Nephron (organoid): ENCODE measurements around the gene LY6G5C.
A peak's percentile ranks its signal among the peaks of the same experiment; 100 is the strongest.

Experiments used
- H3K27ac Mint-ChIP-seq, 3 experiments: 2 replicates each; pipeline ENCODE4 v1.8.0; 2020; ENCODE audit warnings: mixed read lengths in 3 of 3, mild to moderate bottlenecking in 2 of 3, moderate library complexity in 1 of 3
- H3K27me3 Mint-ChIP-seq: 2 replicates; pipeline ENCODE4 v1.8.0; 2021; ENCODE audit warnings: low read depth, mild to moderate bottlenecking, moderate library complexity, mixed read lengths
- H3K36me3 Mint-ChIP-seq: 2 replicates; pipeline ENCODE4 v1.8.0; 2020; ENCODE audit warnings: low read depth, mixed read lengths
- H3K4me1 Mint-ChIP-seq: 2 replicates; pipeline ENCODE4 v1.8.0; 2020; ENCODE audit warnings: mixed read lengths
- H3K4me3 Mint-ChIP-seq, 3 experiments: 2 replicates each; pipeline ENCODE4 v1.8.0; 2020; ENCODE audit warnings: mild to moderate bottlenecking in 3 of 3, mixed read lengths in 3 of 3, moderate library complexity in 2 of 3
- H3K9me3 Mint-ChIP-seq: 2 replicates; pipeline ENCODE4 v1.8.0; 2020; ENCODE audit warnings: mixed read lengths
- CTCF ChIP-seq, 3 experiments: fragments of 200-600 bp; sonication (generic); IDR thresholded peaks; one replicate each; pipeline ENCODE4 v1.5.0; 2021; ENCODE audit warnings: antibody characterized with exemption in 3 of 3; ENCODE audit not compliant: unreplicated experiment in 3 of 3

Gene LY6G5C

DNA sequence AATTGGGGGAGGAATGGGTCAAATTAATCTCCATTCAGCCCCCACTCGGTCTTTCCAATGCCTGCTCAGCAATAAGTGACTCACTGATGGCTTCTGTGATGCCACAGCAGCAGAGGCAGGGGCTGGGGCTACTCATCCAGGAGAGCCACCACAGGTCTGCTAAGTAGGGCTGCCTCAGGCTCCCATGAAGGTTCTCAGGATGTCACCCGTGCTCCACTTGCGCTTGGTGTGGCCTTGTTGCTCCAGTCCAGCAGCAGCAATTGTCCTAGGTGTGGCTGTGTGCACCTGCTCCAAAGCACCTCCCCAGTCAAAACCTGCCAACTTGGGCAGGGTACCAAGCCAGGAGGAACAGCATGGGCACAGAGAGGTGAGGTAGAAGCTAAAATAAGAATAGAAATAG, 41.3 kb upstream of the LY6G5C start:
- H3K36me3 Mint-ChIP-seq: peaks cover 28% of the 10 kb centered on the region
- no peak overlapping the region for H3K27ac Mint-ChIP-seq

DNA sequence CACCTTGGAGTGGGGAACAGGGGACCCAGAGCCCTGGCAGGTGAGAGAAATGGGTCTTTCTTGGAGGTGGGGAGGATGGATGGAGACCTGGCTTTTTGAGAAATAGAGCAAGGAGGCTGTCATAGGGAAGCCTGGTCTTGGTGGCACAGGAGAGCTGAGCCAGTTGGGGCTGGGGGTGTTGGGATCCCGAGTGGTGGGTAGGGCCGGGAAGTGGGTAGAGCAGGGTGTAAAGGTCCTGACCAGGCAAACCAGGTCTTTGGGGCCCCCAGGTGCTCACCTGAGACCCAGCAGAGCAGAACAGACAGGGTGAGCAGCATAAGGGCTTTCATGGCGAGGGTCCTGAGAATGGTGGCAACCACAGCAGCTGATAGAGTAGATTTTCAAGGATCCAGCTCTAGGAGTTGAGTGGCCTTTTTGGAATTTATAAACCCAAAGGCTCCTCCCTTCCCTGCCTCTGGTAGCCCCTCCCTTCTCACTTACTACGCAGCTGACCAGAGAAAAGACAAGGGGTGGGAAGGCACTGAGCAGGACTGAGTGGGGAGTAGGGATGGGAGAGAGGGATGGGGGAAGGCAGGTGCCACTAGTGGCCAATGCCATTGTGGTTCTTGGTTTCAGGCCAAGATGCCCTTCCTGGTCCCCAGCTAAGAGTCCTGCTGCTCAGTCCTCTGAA, 40.6 kb upstream of the LY6G5C start, which contains the start of gene LY6G6C:
Gene LY6G6C, minus strand, starts transcription at position 396 of the 670 bp plus-strand sequence. Its CDS starts 67 bp downstream, at position 329.
- Mint-ChIP-seq H3K27ac (no peak within 1 kb of the TSS), H3K9me3 (no peaks in the 10 kb centered on the region), H3K4me1 (no peaks in the 10 kb centered on the region), H3K4me3 (peak within 1 kb of the TSS in 1 of 3 experiments; percentile 38), H3K27me3 (peaks cover 4% of the 10 kb centered on the region), H3K36me3 (peaks cover 21% of the 10 kb centered on the region)
- TF ChIP-seq CTCF (IDR thresholded peaks at IDR 0.05; ENCODE audit: unreplicated experiment in 3 of 3): no peak

More for the DNA sequence above, 41.3 kb upstream of the LY6G5C start:
- TF ChIP-seq CTCF (IDR thresholded peaks at IDR 0.05; ENCODE audit: unreplicated experiment in 3 of 3): no peak
- no peaks in the 10 kb centered on the region for H3K4me1 Mint-ChIP-seq
- no peaks in the 10 kb centered on the region for H3K9me3 Mint-ChIP-seq
- no peak overlapping the region for H3K4me3 Mint-ChIP-seq
- H3K27me3 Mint-ChIP-seq: peaks cover 4% of the 10 kb centered on the region

DNA sequence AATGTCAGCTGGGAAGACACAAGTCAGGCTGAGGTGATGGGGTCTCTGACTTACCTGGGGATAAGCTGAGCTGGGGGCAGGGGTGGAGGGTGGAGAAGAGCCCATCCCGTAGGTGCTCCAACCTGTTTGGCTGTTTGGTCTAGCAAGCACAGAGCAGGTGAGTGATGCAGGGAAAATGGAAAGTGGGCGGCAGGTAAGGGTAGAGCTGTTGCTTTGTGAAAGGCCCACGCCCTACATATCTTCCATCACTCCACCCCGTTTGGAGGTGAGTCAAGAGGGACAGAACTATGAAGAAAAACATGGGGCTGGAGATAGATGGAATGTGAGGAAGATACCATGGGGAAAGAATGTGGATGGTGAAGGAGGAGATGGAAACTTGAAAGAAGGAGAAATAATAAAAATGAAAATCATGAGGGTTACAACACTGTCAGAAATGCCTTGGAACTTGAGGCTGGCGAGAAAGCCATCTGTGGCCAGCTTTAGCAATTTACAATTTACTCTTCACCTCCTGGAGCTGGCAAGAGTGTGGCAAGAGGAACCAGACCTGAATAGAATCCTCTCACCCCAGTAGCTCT, 39.4 kb upstream of the LY6G5C start:
- Mint-ChIP-seq H3K9me3 (no peaks in the 10 kb centered on the region), H3K27me3 (peaks cover 4% of the 10 kb centered on the region), H3K27ac (no peak overlapping the region), H3K36me3 (peaks cover 10% of the 10 kb centered on the region), H3K4me3 (no peak overlapping the region), H3K4me1 (peaks cover 4% of the 10 kb centered on the region)
- no peak for TF ChIP-seq CTCF (IDR thresholded peaks at IDR 0.05; ENCODE audit: unreplicated experiment in 3 of 3)

- Mint-ChIP-seq H3K27ac (no peak overlapping the region), H3K4me3 (no peak overlapping the region), H3K36me3 (peaks cover 3% of the 10 kb centered on the region), H3K27me3 (peaks cover 4% of the 10 kb centered on the region), H3K9me3 (no peaks in the 10 kb centered on the region), H3K4me1 (peaks cover 15% of the 10 kb centered on the region)
- no peak for TF ChIP-seq CTCF (IDR thresholded peaks at IDR 0.05; ENCODE audit: unreplicated experiment in 3 of 3)
These were observed 38.1 kb upstream of the LY6G5C start for GRCh38 chr6:31719001-31719400.

GRCh38 chr6:31718265-31718664, 37.4 kb upstream of the LY6G5C start:
- Mint-ChIP-seq H3K4me3 (no peak overlapping the region), H3K27me3 (peaks cover 4% of the 10 kb centered on the region), H3K4me1 (peaks cover 21% of the 10 kb centered on the region), H3K27ac (no peak overlapping the region), H3K36me3 (no peaks in the 10 kb centered on the region), H3K9me3 (no peaks in the 10 kb centered on the region)
- TF ChIP-seq CTCF (IDR thresholded peaks at IDR 0.05; ENCODE audit: unreplicated experiment in 3 of 3): no peak
